Activated CD4-positive, alpha-beta T cell treated with anti-CD3 and anti-CD28 coated beads, Interleukin-2, amount 50 U/mL, for 4 hours (primary cell): ENCODE measurements around the gene DRICH1.
"Not testable (repeated sequence)": the region's sequence is repeated elsewhere in the genome, so short reads cannot be mapped to it uniquely, and the experiment has no call there.

ENCODE experiments used
- DNase-seq, 2 experiments: peaks; one replicate each; pipeline ENCODE4 v3.0.0-alpha.2; 2020

DRICH1 gene, protein sequence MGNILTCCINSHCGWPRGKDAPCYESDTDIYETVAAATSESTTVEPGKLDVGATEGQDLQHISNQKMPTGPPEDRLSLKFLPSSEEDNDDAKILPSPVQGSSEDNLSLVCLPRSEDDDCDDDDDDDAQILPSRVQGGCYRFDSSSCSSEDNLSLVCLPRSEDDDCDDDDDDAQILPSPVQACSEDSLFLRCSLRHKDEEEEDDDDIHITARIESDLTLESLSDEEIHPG

DNA sequence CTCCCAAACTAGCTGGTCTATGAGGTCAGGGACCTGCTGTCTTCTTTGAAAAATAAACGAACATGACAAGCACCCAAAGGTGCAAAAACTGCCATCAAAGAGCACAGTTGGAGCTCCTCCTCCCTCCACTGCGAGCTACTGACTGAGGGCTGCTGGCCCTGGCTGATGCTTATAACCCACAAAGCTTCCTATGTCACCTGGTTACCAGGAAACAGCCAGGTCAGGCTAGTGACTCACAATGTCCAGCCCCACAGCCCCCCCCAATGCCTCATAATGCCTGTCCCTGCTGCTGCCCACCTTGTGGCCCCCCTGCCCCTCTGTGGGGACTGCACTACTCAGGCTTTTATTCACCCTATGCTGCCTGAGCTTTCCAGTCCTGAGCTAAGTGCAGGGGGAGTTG, at the start of gene DRICH1:
TSS of gene DRICH1 (minus strand) at position 144 of the 400 bp plus-strand sequence. CDS start 298 bp downstream, outside the sequence.
- DNase-seq, result no peak

DNA sequence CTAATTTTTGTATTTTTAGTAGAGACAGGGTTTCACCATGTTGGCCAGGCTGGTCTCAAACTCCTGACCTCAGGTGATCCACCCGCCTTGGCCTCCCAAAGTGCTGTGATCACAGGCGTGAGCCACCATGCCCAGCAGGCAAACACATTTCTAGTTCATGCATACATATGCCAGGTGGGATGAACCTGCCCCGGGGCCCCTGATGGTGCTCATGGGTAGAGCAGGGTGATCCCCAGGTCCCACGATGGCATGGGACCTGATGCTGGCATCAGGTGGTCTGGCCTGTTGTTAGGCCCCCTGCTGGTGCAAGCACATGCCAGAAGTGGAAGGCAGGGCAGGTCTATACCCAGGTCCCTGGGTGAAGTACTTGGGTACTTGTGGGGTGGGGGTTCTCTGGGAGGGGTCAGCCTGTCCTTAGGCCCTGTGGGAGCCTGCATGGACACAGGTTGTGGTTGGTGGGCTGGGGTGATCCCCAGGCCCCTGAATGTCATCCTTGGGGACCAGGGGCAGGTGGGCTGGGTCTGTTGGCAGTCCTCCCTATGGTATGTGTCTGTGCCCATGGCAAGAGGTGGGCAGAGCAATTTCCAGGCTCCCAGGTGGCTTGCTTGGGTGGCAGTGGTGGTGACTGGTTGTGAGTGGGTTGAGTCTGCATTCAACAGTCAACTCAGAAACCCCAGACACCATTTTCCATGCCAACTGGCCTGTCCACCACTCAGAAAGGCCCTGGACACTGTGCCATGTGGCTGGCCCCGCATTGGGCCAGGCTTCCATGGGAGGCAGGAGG, 49.1 kb upstream of the DRICH1 start:
- no peak for DNase-seq

DNA sequence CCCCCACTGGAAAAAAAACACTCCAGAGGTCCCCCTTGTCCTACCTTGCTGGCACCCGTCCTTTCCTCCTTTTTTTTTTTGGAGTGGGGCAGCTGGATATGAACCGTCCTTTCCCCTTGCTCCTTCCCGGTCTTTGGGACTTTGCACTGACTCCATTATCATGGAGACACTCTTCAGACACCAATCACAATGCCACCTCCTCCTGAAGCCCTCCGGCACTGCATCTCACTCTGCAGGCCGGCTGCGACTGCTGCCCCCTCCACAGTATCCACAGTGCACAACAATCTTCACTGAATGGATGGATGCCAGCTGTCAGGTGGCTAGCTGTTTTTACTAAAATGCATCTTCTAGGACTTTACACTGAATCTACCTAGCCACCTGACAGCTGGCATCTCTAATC, 46.0 kb upstream of the DRICH1 start:
- DNase-seq, result no peak

DNA sequence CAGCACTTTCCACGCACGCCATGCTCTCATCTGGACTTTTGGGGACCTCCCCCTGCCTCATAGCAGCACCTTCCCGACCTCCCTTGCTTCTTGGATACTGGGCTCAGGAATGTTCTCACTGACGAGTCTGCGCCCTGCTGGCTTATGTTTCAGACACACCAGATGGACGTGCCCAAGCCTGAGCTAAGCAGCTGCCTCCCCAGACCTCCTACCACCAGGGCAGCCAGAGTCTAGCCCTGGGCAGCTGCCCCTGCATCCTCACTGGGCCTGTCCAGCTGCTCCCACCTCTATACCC, 45.5 kb upstream of the DRICH1 start:
- DNase-seq, result no peak

DNA sequence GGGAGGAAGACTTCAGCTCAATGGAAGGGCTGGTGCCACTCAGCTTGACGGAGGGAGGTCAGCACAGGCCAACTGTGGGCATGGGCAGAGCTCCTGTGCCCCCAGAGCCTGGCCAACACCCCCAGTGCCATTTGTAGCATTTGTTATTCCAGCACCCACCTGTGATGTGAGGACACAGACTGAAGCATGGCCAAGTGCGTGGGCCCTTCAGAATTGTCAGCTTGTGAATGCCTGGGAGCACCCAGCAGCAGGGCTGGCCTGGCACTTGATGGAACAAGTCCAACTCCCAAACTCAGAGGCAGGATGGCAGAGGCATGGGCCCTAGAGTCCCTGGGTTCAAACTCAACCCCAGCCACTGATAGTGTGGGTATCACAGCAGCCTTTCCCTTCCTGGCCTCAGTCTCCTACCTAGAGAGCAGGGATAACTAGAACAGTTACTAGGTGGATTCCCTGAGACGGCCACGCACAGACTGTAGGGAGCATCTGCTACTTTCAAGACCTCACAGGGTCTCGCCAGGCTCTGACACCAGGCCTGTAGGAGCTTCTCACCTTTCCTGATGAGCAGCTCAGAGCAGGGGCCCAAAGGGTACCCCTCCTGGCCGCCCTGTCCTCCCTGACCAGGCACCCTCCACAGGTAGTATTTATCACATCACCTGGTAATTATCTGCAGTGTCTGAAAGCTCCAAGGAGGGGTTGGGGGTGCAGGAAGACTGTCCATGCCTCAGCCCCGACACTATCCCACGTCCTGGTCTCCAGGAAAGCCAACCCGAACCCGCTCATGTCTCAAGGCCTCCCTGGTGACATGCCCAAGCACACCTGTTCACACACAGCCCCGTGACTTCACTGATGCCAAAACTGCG, 45.0 kb upstream of the DRICH1 start:
- not testable (repeated sequence) for DNase-seq

DNA sequence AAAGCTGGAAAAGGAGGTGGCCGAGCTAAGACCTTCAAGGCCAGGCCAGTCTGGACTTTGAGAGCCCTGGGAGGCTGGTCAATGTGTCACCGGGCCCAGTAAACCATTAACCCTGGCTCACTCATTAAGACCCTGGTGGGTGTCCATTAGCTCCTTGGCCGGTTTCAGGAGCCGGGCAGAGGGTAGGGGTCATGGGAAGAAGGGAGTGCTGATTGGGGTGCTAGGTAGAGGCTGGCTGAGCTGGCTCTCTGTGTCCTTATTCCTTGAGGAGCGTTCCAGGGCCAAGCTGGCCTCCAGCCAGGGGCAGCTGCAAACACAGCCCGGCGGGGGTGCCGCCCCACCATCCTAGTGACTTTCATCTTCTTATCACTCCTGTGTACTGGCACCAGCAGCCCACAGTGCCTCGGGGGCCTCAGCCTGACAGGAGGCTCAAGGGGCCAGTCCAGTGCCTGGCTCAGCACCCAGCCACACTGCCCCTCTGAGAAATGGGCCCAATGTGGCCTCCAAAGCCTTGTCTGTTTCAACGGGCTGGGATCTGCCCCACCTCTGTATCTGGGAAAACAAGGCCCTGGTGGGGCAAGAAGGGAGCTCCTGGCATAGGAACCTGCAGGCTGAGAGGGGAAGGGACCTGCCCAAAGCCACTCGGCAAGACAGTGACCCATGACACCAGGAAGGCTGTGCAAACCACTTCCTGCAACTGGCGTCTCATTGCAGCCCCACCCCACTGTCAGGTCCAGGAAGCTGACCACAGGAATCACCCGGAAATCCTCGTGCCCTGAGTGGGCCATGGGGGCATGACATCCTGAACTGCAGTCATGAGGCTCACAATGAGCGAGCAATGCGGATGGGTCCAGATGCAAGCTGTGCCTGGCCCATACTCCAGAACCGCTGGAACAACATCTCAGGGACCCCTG, 43.6 kb upstream of the DRICH1 start:
- DNase-seq, result no peak

DNA sequence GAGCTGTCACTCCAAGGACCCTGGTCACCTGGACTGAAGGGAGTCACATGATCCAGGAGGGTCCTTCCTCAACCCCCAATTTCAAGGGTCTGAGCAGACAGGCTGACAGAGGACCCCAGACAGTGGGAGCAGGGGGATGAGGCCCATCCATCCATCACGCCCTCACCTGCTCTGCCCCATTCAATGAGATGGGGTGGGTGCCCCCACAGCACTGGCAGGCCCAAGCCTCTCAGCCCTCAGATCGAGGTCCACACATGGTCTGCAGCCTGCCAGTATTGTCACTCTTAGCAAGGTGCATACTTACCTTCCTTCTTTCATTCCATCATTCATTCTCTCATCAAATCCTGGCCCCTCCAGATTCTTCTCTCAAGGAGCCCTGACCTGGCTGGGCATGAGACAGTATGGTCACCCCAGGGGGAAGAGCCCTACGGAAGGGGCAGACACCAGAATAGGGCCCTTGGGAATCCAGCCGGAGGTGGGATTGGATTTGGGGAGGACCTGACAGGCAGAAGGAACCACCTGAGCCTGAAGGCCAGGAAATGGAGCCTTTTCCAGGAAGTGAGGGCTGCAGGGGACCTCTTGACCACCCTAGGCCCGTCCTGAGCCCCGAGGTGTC, 42.9 kb upstream of the DRICH1 start:
- not testable (repeated sequence) for DNase-seq

DNA sequence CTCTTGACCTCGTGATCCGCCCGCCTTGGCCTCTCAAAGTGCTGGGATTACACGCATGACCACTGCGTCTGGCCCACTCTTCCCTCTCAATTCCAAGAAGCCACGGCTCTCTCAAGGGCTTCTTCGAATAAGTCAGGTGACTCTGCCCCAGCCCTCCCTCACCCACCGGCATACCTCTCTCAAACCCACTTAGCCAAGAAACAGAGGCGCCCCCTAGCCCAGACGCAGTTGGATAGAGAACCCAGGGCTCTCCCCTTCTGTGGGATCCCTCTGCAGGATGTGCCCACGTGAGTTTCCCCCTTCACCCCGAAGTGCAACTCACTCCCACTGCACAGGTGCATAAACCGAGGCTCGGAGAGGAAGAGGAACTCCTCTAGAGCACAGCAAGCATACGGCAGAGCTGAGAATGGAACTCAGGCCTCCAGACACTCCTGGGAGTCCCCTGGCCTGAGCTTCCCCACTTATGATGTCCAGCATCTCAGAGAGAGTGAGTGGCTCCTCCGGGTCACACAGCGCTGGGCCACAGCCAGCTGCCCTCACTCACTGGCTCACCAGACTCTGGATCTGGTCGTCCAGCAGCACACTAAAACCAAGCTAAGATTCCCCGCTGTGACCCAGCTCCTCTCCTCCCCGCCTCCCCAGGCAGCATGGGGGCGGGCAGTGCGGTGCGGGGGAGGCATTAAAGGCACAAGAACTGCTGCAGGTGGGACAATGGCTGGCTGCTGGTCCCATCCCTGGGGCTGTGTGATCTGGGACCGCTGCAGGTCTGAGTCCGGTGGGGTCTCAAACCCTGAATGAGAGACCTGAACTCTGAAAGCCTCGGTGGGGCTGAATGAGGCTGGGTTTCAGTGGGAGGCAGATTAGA, 41.9 kb upstream of the DRICH1 start:
- DNase-seq, result no peak

DNA sequence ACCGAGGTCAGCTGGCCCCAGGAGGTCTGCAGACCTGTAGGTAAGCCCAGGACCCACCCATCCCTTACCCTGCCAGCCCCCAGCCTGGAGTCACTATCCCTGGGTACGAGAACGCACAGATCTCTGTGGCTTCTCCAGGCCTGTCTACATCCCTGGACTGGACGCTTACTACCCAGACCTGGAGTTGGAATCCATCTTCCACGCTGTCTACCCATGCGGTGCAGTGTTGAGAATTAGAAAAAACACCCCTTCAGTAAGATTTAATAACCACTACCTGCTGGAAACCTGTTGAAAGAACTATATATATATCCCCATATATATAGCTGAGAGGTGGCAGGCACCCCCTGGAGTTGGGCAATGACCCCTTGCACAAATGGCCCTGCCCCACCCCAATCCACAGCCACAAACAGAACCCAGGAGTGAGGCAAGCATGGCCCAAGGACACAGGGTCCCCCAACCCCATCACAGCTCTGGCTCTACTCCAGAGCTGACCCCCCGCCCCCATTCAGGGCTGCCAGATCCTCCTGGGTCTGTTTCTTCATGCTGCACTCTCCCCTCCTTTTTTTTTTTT, 41.0 kb upstream of the DRICH1 start:
- no peak for DNase-seq

DNA sequence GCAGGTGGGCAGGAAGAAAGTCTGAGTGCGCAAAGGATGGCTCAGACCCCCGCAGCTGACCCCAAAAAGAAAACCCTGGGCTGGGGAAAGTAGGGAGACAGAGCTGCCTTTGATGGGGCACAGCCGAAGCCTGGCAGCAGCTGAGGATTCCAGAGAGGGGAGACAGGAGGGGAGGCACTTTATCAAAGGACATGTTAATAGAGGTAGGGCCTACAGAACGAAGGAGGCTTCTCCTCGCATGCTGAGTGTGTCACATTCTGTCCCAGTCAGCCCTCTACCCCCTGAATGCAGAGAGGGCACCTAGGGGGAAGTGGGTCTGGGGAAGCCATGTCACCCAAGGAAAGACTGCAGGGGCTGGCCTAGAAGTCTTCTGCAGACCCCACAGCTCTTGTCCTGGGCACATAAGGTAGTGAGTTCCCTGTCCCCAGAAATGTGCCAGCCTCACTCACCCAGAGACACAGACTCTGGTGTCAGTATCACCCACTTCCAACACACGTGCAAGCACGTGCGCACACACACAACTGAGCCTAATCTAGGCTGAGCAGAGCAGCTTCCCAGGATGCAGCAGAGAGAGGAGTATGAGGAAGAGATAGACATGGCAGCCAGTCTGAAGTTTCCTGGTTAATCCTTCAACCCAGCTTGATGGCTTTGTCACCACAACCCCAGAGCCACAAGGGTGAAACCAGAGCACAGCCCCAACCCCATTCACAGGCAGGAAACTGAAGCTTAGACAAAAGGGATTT, 40.4 kb upstream of the DRICH1 start:
- DNase-seq, result not testable (repeated sequence)

DNA sequence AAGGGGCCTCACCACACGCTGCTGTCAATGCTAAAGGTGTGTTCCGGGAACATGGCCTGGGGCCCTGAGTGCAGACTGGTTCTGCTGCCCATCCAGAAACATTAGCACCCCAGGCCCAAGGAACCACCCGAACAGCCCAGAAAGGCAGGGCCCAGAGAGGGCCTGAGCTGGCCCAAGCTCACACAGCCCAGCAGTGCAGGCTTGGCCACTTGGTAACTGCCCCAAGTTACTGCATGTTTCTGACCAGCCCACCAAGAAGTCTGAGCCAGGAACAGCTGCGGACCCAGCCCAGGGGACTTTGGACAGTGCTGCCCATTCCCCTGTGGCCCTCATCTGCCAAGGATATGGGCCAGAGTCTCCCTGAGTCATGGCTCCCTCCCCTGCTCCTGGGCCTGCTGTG, 39.3 kb upstream of the DRICH1 start:
- not testable (repeated sequence) for DNase-seq

DNA sequence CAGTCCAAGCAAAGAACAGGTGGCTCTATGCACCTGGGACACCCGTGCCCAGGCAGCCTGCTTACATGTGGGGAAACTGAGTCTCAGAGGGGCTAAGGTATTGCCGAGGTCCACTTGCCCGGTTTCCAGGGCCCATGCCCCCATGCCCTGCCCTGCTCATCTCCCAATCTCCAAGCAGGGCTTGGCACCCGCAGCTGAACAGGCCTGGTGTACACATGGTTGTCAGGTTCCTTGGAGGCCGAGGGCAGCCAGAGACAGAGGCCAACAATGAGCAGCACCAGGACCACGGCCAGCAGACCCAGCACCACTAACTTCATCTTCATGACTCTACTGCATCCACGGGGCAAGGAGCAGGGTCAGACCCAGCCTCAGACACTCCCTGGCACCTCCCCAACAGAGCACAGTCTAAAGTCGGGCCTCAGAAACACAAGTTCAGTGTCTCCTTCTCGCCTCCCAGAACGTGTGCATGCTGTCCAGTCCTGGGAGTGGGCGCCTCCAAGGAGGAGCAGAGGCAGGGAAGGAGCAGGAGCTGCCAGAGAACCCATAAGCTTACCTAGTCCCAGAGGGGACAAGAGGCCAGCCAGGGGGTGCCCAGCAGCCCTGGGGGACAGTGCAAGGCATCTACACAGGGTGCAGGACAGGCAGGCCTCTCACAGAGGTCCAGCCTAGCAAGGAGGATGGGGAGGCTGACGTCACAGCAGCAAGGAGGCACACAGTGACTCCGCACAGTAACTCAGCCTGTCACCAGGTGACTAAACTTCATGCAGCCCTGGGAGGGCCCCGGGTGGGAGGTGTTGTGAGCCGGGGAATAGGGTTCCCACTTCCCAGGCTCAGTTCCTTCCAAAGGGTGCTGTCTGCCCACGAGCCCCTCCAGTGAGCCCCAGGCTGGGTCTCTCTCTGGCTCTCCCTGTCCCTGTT, 38.5 kb upstream of the DRICH1 start:
- no peak for DNase-seq

DNA sequence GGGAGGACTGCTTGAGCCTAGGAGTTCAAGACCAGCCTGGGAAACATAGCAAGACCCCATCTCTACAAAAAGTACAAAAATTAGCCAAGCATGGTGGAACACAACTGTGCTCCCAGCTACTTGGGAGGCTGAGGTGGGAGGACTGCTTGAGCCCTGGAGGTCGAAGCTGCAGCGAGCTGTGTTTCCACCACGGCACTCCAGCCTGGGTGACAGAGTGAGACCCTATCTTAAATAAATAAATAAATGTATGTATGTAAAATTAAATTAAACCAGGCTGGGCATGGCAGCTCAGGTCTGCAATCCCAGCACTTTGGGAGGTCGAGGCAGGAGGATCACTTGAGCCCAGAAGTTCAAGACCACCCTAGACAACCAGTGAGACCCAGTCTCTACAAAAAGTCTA, 28.3 kb upstream of the DRICH1 start:
- not testable (repeated sequence) for DNase-seq

DNA sequence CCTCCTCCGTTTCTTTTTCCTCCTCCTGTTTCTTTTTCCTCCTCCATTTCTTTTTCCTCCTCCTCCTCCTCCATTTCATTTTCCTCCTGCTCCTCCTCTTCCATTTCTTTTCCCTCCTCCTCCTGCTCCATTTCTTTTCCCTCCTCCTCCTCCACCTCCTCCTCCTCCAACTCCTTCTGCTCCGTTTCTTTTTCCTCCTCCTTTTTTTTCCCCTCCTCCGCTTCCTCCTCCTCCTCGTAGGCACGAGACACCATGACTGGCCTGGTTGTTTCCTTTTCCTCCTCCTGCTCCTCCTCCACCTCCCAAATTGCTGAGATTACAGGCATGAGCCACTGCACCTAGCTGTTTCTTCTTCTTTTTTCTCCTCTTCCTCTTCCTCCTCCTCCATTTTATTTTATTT, 25.6 kb upstream of the DRICH1 start:
- no peak for DNase-seq

DNA sequence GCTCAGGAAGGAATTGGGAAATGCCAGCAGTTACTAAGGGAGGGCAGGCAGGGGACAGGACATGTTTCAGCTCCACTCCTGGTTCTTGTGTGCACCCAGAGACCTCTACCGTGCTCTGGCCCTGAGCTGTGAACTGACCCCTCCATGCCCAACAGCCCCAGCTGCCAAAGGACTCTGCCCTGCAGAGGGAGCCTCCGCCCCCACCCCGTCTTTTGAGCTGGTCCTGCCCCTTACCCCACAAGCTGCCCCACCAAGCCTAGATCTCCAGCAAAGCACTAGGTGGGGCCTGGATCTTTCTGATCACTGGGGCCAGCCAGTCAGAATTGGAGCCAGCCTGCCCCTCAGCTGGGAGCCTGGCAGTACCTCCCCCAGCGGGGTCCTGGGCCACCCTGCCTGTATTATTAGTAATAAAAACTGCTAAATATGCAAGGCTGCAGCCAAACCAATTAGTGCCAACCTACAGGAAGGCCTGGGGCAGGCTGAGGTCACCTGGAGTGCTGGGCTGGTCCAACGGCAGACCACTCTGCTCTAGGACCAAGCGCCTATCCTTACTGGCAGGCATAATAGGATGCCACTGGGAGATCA, 23.9 kb upstream of the DRICH1 start:
- no peak for DNase-seq

DNA sequence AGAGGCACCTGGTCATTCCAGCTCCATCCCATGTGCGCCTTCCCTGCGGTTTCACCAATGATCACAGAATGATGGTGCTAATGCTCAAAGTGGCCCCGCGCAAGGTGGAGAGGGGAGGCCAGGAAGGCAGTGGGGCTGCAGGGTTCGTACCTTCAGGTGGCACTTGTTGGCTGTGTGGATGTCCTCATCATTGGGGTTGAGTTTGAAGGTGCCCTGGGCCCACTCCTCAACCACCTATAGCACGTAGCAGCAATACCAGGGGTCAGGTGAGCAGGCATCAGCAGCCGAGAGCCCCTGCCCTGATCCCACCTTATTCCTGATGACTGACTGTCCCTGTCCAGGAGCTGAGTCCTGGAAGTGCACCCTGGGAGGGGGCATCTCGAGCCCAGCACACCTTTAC, 20.6 kb upstream of the DRICH1 start:
- no peak for DNase-seq

DNA sequence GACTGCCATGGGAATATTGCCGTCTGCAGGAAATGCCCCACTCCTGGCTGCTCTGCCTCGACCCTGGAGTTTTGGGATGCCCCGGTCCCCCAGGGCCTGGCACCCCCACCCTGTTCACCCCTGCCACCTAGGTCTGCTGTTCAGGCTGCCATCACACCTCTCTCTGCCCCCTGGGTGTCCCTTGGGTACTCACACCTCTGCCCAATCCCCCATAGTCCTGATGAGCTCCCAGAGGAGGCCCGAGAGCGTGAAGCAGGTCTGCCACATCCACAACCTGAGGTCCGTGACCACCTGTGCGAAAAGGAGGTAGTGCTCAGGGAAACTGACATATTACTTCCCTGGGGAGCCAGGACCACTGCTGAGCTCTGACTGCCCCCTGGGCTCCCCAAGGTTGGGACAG, 20.2 kb upstream of the DRICH1 start:
- no peak for DNase-seq

DNA sequence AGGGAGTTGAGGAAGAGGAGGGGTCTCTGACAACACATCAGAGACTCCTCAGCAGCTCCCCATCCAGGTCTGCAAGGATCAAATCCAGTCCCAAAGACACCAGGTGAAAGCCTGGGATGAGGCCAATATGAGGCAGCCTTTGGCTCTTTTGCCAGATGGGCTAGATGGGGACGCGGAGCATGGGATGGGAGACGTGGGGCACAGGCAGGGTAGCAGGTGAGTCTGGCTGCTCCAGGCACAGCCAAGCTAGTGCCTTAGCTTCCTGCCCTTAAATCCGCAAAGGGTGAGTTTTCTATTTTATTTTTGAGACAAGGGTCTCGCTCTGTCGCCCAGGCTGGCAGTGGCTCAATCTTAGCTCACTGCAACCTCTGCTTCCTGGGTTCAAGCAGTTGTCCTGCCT, 19.6 kb upstream of the DRICH1 start:
- DNase-seq, result no peak

DNA sequence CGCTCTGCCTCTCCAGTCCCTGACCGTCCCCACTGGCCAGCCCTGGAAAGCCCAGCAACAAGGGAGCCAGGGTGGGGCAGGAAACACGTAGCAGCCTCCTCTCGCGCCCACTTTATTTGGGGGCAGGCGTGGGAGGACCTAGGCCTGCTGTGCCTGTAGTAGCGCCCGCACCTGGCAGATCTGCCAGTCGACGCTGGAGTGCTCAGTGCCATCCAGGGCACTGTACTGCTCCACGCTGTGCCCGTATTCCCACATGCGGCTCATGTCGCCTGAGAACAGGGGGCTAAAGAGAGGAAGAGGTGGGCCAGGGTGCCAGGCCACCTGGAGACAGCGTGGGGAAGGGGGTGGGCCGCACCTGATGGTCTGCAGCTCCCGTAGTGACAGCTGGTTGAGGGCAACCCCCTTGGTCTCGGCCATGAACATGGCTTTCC, 17.0 kb upstream of the DRICH1 start:
- DNase-seq, result no peak
